ENCODE measurements around the gene SRI. TPM values are rescaled to one million over a fixed set of nuclear protein-coding genes. Genes with fewer than 3 reads are reported as not detected.
"Not testable (repeated sequence)": the region's sequence is repeated elsewhere in the genome, so short reads cannot be mapped to it uniquely, and the experiment has no call there.

Gene SRI, protein sequence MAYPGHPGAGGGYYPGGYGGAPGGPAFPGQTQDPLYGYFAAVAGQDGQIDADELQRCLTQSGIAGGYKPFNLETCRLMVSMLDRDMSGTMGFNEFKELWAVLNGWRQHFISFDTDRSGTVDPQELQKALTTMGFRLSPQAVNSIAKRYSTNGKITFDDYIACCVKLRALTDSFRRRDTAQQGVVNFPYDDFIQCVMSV
- 120 TPM for polyA plus RNA-seq (2013, experiment 1 of 4)
- 116 TPM for polyA plus RNA-seq (2013, experiment 2 of 4)
- polyA plus RNA-seq (2013, experiment 3 of 4): 114 TPM
- polyA plus RNA-seq (2013, experiment 4 of 4): 117 TPM

DNA sequence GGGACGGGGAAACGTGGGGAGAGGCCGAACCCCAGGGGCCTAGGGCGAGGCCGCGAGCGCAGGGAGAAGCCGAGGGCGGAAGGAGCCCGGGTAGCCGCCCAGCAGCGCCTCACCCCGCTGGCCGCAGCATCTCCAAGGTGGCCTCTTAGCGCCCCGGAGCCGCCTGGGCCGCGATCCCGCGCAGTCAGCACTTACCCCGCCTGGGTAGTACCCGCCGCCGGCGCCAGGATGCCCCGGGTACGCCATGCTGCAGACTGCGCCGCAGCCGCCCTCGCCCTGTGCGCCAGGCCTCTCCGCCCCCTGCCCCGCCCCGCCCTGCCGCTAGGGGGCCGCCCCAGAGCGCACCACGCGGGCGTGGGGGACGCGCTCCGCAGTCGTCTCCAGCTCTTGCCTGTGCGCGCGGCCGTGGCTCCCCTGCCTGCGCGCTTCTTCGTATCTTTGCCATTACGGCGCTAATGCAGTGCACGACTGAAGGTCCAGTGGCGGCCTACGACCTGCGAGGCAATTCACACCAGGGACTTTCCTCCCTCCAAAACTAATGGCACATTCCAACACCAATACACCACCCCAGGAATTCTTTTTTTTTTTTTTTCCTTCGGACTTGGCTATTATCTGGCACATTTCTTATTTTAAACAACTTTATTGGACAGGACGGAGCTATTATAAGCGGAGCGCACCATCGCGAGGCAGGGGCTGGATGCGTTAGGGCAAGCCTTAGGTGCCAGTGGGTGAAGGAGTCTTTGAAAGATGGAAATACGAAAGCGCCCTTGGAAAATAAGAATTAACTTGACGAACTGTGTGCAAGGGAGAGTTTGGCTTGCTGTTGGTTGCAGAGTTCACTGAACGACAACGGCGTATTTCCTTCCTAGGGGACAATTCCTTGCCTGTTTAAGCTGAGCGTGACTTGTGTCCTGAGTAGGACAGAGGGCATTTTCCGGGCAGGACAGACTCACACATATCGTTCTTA lies at the start of gene SRI:
SRI (minus strand) TSS at position 258 of the 967 bp plus-strand sequence; CDS start at position 246, 12 bp downstream.
- H3K4me1 ChIP-seq (ENCODE audit: control insufficient read depth, insufficient read depth, low read length): peaks cover 8% of the 10 kb centered on the region
- WGBS, 2 experiments: 1 to 2% methylated on average over 74 of the region's 75 CpGs

GRCh38 chr7:88269586-88269985 lies 49.7 kb upstream of the SRI start:
- Histone ChIP-seq H3K27ac (ENCODE audit: insufficient read depth, low read depth, low read length, poor library complexity, severe bottlenecking) (no peak overlapping the region), H3K36me3 (ENCODE audit: control insufficient read depth, insufficient read depth, low read length) (no peaks in the 10 kb centered on the region), H3K27me3 (ENCODE audit: control insufficient read depth, insufficient read depth, low read length, poor library complexity, severe bottlenecking) (no peaks in the 10 kb centered on the region), H3K4me3 (ENCODE audit: insufficient read depth, low read depth, low read length) (no peak overlapping the region), H3K4me1 (ENCODE audit: control insufficient read depth, insufficient read depth, low read length) (no peaks in the 10 kb centered on the region), H3K9me3 (ENCODE audit: control insufficient read depth, low read length) (no peaks in the 10 kb centered on the region)
- WGBS, 2 experiments: 90 to 94% methylated on average over 2 to 3 of the region's 3 CpGs

More for the DNA sequence above, at the start of gene SRI:
- H3K9me3 ChIP-seq (ENCODE audit: control insufficient read depth, low read length): no peaks in the 10 kb centered on the region
- no peaks in the 10 kb centered on the region for H3K27me3 ChIP-seq (ENCODE audit: control insufficient read depth, insufficient read depth, low read length, poor library complexity, severe bottlenecking)
- H3K27ac ChIP-seq (ENCODE audit: insufficient read depth, low read depth, low read length, poor library complexity, severe bottlenecking): peak within 1 kb of the TSS; percentile 98
- H3K4me3 ChIP-seq (ENCODE audit: insufficient read depth, low read depth, low read length): peak within 1 kb of the TSS; percentile 96
- no peaks in the 10 kb centered on the region for H3K36me3 ChIP-seq (ENCODE audit: control insufficient read depth, insufficient read depth, low read length)

DNA sequence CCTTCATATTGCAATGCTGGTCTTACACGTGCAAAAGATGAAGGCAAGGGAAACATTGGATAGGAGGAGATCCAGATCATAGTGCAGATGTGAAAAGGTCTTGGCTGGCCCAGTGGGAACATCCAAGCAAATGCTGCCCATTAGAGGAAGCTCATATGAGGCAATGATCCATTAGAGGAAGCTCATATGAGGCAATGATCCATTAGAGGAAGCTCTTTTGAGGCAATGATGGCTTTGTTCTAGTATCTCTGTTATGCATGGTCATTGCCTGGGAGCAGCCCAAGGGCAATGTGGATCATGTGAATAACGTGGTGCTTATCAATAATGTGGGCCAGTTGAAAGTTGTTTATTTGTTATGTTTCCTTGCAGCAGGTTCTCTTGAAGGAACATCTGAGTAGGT lies 49.0 kb upstream of the SRI start:
- no peaks in the 10 kb centered on the region for H3K27me3 ChIP-seq (ENCODE audit: control insufficient read depth, insufficient read depth, low read length, poor library complexity, severe bottlenecking)
- no peak overlapping the region for H3K4me3 ChIP-seq (ENCODE audit: insufficient read depth, low read depth, low read length)
- WGBS, 2 experiments: 85 to 93% methylated on average over 2 of the region's 2 CpGs

DNA sequence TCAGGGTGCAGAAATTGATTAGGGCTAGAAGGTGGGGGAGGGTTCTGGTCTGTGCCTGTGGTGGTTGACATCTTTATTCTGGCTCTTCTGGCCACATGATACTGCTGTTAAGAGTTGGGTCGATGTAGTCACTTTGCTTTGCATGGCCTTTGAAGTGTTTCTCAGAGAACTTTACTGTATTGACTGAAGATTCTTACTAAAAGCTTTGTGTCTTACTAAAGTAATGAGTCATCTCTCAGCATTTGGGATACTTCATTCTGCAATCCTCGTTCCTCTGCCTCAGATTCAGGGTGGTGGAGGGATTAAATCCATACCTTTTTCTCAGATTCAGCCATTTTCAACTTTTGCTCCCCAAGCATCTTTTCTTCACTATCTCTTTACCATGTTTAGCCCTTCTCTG lies 48.2 kb upstream of the SRI start:
- Histone ChIP-seq H3K27ac (ENCODE audit: insufficient read depth, low read depth, low read length, poor library complexity, severe bottlenecking) (no peak overlapping the region), H3K36me3 (ENCODE audit: control insufficient read depth, insufficient read depth, low read length) (no peaks in the 10 kb centered on the region), H3K27me3 (ENCODE audit: control insufficient read depth, insufficient read depth, low read length, poor library complexity, severe bottlenecking) (no peaks in the 10 kb centered on the region), H3K9me3 (ENCODE audit: control insufficient read depth, low read length) (no peaks in the 10 kb centered on the region), H3K4me1 (ENCODE audit: control insufficient read depth, insufficient read depth, low read length) (no peaks in the 10 kb centered on the region), H3K4me3 (ENCODE audit: insufficient read depth, low read depth, low read length) (no peak overlapping the region)
- 75 to 91% methylated on average over 2 of the region's 2 CpGs for WGBS, 2 experiments

More for the DNA sequence above, 49.0 kb upstream of the SRI start:
- Histone ChIP-seq H3K4me1 (ENCODE audit: control insufficient read depth, insufficient read depth, low read length) (no peaks in the 10 kb centered on the region), H3K27ac (ENCODE audit: insufficient read depth, low read depth, low read length, poor library complexity, severe bottlenecking) (no peak overlapping the region), H3K9me3 (ENCODE audit: control insufficient read depth, low read length) (no peaks in the 10 kb centered on the region), H3K36me3 (ENCODE audit: control insufficient read depth, insufficient read depth, low read length) (no peaks in the 10 kb centered on the region)

- H3K27ac ChIP-seq (ENCODE audit: insufficient read depth, low read depth, low read length, poor library complexity, severe bottlenecking): no peak overlapping the region
- H3K4me1 ChIP-seq (ENCODE audit: control insufficient read depth, insufficient read depth, low read length): no peaks in the 10 kb centered on the region
- H3K9me3 ChIP-seq (ENCODE audit: control insufficient read depth, low read length): no peaks in the 10 kb centered on the region
- no peak overlapping the region for H3K4me3 ChIP-seq (ENCODE audit: insufficient read depth, low read depth, low read length)
- WGBS, 2 experiments: 88 to 93% methylated on average over 4 of the region's 4 CpGs
- H3K36me3 ChIP-seq (ENCODE audit: control insufficient read depth, insufficient read depth, low read length): no peaks in the 10 kb centered on the region
- H3K27me3 ChIP-seq (ENCODE audit: control insufficient read depth, insufficient read depth, low read length, poor library complexity, severe bottlenecking): no peaks in the 10 kb centered on the region
Observed at GRCh38 chr7:88267421-88267820, 47.6 kb upstream of the SRI start.

GRCh38 chr7:88264987-88265386 lies 45.1 kb upstream of the SRI start:
- H3K4me1 ChIP-seq (ENCODE audit: control insufficient read depth, insufficient read depth, low read length); H3K4me3 ChIP-seq (ENCODE audit: insufficient read depth, low read depth, low read length); H3K27ac ChIP-seq (ENCODE audit: insufficient read depth, low read depth, low read length, poor library complexity, severe bottlenecking); H3K9me3 ChIP-seq (ENCODE audit: control insufficient read depth, low read length); H3K36me3 ChIP-seq (ENCODE audit: control insufficient read depth, insufficient read depth, low read length); H3K27me3 ChIP-seq (ENCODE audit: control insufficient read depth, insufficient read depth, low read length, poor library complexity, severe bottlenecking): not testable (repeated sequence)
- WGBS, 2 experiments: 90 to 91% methylated on average over 3 of the region's 3 CpGs

DNA sequence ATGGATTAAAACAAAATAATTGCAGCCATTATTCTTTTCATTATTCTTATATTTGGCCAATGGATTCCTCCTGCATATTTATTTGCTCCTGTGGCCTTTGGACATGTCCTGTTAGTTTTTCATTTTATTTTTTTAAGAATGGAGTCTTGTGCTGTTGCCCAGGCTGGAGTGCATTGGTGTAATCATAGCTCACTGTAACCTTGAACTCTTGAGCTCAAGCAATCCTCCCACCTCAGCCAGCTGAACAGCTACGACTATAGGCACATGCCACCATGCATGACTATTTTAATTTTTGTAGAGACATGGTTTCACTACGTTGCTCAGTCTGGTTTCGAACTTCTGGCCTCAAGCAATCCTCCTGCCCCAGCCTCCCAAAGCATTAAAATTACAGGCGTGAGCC lies 42.7 kb upstream of the SRI start:
- Histone ChIP-seq H3K27ac (ENCODE audit: insufficient read depth, low read depth, low read length, poor library complexity, severe bottlenecking) (no peak overlapping the region), H3K36me3 (ENCODE audit: control insufficient read depth, insufficient read depth, low read length) (no peaks in the 10 kb centered on the region), H3K4me1 (ENCODE audit: control insufficient read depth, insufficient read depth, low read length) (no peaks in the 10 kb centered on the region), H3K27me3 (ENCODE audit: control insufficient read depth, insufficient read depth, low read length, poor library complexity, severe bottlenecking) (no peaks in the 10 kb centered on the region), H3K9me3 (ENCODE audit: control insufficient read depth, low read length) (no peaks in the 10 kb centered on the region), H3K4me3 (ENCODE audit: insufficient read depth, low read depth, low read length) (no peak overlapping the region)
- 92 to 94% methylated on average over 4 of the region's 4 CpGs for WGBS, 2 experiments

DNA sequence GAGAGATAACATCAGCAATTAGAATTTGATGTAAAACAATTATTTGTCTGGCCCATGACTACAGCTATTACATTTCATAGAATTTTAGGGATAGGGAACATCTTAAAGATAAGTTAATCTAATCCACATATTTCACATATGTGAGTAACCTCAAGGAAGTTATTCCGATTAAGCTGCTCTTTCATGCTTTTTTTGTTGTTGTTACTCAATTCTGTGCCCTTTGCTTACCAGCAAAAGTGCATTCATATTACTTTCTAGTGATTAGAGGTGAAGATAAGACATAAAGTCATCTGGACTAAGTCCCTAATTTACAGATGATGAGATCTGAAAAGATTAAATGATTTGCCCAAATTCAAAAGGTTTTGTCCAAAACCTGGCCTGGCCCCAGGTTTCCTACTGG lies 40.9 kb upstream of the SRI start:
- Histone ChIP-seq H3K36me3 (ENCODE audit: control insufficient read depth, insufficient read depth, low read length) (no peaks in the 10 kb centered on the region), H3K27ac (ENCODE audit: insufficient read depth, low read depth, low read length, poor library complexity, severe bottlenecking) (no peak overlapping the region), H3K27me3 (ENCODE audit: control insufficient read depth, insufficient read depth, low read length, poor library complexity, severe bottlenecking) (no peaks in the 10 kb centered on the region), H3K4me3 (ENCODE audit: insufficient read depth, low read depth, low read length) (no peak overlapping the region), H3K4me1 (ENCODE audit: control insufficient read depth, insufficient read depth, low read length) (no peaks in the 10 kb centered on the region), H3K9me3 (ENCODE audit: control insufficient read depth, low read length) (no peaks in the 10 kb centered on the region)
- 100% methylated on average over 1 of the region's 1 CpG for WGBS, 2 experiments

DNA sequence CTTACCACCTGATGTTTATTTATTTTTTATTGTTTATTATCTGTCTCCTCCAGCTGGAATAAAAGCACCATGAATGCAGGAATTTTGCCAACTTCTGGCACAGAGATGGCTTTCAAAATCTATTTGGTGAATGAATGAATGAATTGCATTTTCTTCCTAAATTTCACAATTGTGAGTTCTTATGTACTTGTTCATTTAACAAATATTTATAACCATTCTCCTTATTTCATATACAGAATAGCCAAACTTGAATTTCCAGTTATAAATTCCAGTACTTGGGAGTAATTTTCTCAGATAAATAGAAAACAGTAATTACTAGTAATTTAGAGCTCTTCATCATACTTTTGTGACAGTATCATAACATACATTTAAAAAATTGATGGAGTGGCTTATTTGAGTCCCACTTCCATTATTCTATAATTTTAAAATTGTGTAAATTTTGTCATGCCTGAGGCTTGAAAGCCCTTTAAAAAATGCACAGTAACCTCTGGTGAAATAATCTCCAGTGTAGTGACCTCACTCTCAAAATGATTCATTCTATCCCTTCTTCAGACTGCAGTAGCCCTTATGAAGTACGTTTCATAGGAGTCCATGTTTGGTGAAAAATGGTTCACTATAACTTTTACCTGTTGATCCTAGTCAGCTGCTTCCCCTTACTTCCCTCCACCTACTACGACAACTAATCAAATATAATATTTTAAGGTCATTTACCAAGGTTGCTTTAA lies 40.0 kb upstream of the SRI start:
- H3K27me3 ChIP-seq (ENCODE audit: control insufficient read depth, insufficient read depth, low read length, poor library complexity, severe bottlenecking): no peaks in the 10 kb centered on the region
- H3K4me1 ChIP-seq (ENCODE audit: control insufficient read depth, insufficient read depth, low read length): no peaks in the 10 kb centered on the region
- no peak overlapping the region for H3K27ac ChIP-seq (ENCODE audit: insufficient read depth, low read depth, low read length, poor library complexity, severe bottlenecking)
- 88 to 92% methylated on average over 2 of the region's 2 CpGs for WGBS, 2 experiments
- H3K9me3 ChIP-seq (ENCODE audit: control insufficient read depth, low read length): no peaks in the 10 kb centered on the region
- no peak overlapping the region for H3K4me3 ChIP-seq (ENCODE audit: insufficient read depth, low read depth, low read length)
- no peaks in the 10 kb centered on the region for H3K36me3 ChIP-seq (ENCODE audit: control insufficient read depth, insufficient read depth, low read length)

DNA sequence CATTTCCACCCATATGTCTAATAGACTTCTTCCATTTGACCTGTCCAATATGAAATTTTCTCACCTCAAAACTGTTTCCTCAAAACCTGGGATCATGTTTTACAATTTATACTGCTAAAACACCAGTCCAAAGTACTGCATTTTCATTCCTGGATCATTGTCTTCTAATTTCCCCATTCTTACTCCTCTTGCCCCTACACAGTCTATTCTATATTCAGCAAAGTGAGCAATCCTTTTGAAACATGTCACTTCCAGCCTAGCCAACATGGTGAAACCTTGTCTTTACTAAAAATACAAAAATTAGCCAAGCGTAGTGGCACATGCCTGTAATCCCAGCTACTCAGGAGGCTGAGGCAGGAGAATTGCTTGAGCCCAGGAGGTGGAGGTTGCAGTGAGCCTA lies 38.5 kb upstream of the SRI start:
- not testable (repeated sequence) for H3K36me3 ChIP-seq (ENCODE audit: control insufficient read depth, insufficient read depth, low read length); H3K4me1 ChIP-seq (ENCODE audit: control insufficient read depth, insufficient read depth, low read length); H3K27me3 ChIP-seq (ENCODE audit: control insufficient read depth, insufficient read depth, low read length, poor library complexity, severe bottlenecking); H3K9me3 ChIP-seq (ENCODE audit: control insufficient read depth, low read length); H3K27ac ChIP-seq (ENCODE audit: insufficient read depth, low read depth, low read length, poor library complexity, severe bottlenecking); H3K4me3 ChIP-seq (ENCODE audit: insufficient read depth, low read depth, low read length)
- WGBS, 2 experiments: 75 to 93% methylated on average over 1 of the region's 1 CpG
